ENCODE data around the gene TRIO.

DNA sequence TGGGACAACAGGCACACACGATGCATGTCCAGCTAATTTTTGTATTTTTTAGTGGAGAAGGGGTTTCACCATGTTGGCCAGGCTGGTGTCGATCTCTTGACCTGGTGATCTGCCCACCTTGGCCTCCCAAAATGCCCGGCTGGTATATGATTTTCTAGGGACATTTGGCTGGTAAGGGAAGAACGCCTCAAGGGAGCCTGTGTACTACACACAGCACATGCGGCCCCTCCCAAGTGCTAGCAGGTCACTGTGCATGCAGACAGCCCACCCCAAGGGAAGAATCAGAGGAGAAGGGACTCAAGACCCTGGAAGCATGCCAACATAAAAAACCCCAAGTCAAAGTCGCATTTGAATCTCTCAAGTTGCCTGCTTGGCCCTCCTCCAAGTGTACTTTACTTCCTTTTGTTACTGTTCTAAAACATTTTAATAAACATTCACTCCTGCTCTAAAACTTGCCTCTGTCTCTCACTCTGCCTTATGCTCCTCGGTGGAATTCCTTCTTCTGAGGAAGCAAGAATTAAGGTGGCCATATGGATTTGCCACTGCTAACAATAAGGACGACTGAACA is 414.1 kb downstream of the TRIO start:
- TF ChIP-seq, protein P1, sequence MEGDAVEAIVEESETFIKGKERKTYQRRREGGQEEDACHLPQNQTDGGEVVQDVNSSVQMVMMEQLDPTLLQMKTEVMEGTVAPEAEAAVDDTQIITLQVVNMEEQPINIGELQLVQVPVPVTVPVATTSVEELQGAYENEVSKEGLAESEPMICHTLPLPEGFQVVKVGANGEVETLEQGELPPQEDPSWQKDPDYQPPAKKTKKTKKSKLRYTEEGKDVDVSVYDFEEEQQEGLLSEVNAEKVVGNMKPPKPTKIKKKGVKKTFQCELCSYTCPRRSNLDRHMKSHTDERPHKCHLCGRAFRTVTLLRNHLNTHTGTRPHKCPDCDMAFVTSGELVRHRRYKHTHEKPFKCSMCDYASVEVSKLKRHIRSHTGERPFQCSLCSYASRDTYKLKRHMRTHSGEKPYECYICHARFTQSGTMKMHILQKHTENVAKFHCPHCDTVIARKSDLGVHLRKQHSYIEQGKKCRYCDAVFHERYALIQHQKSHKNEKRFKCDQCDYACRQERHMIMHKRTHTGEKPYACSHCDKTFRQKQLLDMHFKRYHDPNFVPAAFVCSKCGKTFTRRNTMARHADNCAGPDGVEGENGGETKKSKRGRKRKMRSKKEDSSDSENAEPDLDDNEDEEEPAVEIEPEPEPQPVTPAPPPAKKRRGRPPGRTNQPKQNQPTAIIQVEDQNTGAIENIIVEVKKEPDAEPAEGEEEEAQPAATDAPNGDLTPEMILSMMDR (IDR thresholded peaks at IDR 0.05): no peak
- TF ChIP-seq POLR2A (IDR thresholded peaks at IDR 0.05) (no peak), EP300 (IDR thresholded peaks at IDR 0.05) (no peak)
